Panc1 (cell line): ENCODE measurements around the gene ASXL3. TPM values are rescaled to one million over a fixed set of nuclear protein-coding genes. Genes with fewer than 3 reads are reported as not detected.

ENCODE experiments used
- ATAC-seq: fragments of 200-7000 bp; cut with Tn5 transposase; 2 replicates; pipeline ENCODE4 v1.9.1; 2020; ENCODE audit warnings: mild to moderate bottlenecking, moderate library complexity
- BruUV-seq: library from RNA; stranded (reverse); fragments of 400-500 nt; replicated peaks from 2 replicates; lab custom pipeline; 2021; lab: Mats Ljungman, UMichigan
- CTCF ChIA-PET: fragments of 300-600 bp; sonication (Branson Sonifier 250); formaldehyde crosslinking; loops from one replicate; lab custom pipeline; 2022; ENCODE audit warnings: antibody characterized with exemption; lab: Charles Lee
- POLR2A ChIA-PET: fragments of 300-600 bp; sonication (Branson Sonifier 250); formaldehyde crosslinking; loops from one replicate; lab custom pipeline; 2022; ENCODE audit warnings: antibody characterized with exemption; lab: Charles Lee
- DNase-seq: peaks from one replicate; pipeline ENCODE4 v3.0.0-alpha.2; 2010; ENCODE audit warnings: low read depth, low spot score
- H3K27ac ChIP-seq: 2 replicates; pipeline ENCODE4 v1.5.1; 2011; ENCODE audit warnings: mild to moderate bottlenecking, low read length, inconsistent platforms
- H3K27me3 ChIP-seq: fragments of 200-500 bp; sonication (Bioruptor generic); 2 replicates; pipeline ENCODE4 v1.6.0; 2014; ENCODE audit warnings: low read length, inconsistent platforms; ENCODE audit not compliant: control insufficient read depth, insufficient read depth
- H3K36me3 ChIP-seq: fragments of 200-500 bp; sonication (Bioruptor generic); 2 replicates; pipeline ENCODE4 v1.5.1; 2014; ENCODE audit warnings: inconsistent platforms, mild to moderate bottlenecking, low read length, moderate library complexity; ENCODE audit not compliant: control insufficient read depth, insufficient read depth
- H3K4me1 ChIP-seq: 2 replicates; pipeline ENCODE4 v1.5.1; 2011; ENCODE audit warnings: inconsistent platforms, mild to moderate bottlenecking, low read length, moderate library complexity; ENCODE audit not compliant: control insufficient read depth, insufficient read depth
- H3K4me3 ChIP-seq, 2 experiments: 2 replicates each; pipeline ENCODE4 v1.5.1; 2011 to 2012; ENCODE audit warnings: low read depth in 2 of 2, low read length in 2 of 2, mild to moderate bottlenecking in 2 of 2, inconsistent platforms in 1 of 2, moderate library complexity in 1 of 2
- H3K9me3 ChIP-seq: fragments of 200-500 bp; sonication (Bioruptor generic); 2 replicates; pipeline ENCODE4 v1.5.1; 2014; ENCODE audit warnings: low read depth, mild to moderate bottlenecking, inconsistent platforms, low read length, moderate library complexity; ENCODE audit not compliant: control insufficient read depth, insufficient read depth
- POLR2AphosphoS5 ChIP-seq: IDR thresholded peaks from 2 replicates; pipeline ENCODE4 v1.6.1; 2012; ENCODE audit warnings: mild to moderate bottlenecking, low read depth, low read length, moderate library complexity
- SIN3A ChIP-seq: IDR thresholded peaks from 2 replicates; pipeline ENCODE4 v1.6.1; 2012; ENCODE audit warnings: low read depth, mild to moderate bottlenecking, low read length, moderate library complexity, borderline replicate concordance; ENCODE audit not compliant: insufficient read depth
- TCF7L2 ChIP-seq: IDR thresholded peaks from 2 replicates; pipeline ENCODE4 v1.6.1; 2011; ENCODE audit warnings: mild to moderate bottlenecking, low read depth, low read length, inconsistent platforms
- in situ Hi-C: cut with HindIII; loops from 2 replicates; pipeline ENCODE4 v1.10.0; 2016; ENCODE audit warnings: low sequenced_read_pairs, low pct_unique_long_range_greater_than_20kb
- intact Hi-C: fragments of 100-400 bp; cut with micrococcal nuclease; formaldehyde crosslinking; loops from one replicate; pipeline ENCODE4 v1.10.0; 2022; ENCODE audit not compliant: unreplicated experiment
- total RNA-seq: library from RNA; stranded (reverse); gene quantifications from one replicate; pipeline ENCODE4 v1.2.1, GENCODE V29; 2021; ENCODE audit not compliant: unreplicated experiment
- TF ChIP-seq, protein P1 (sequence below), 2 experiments: IDR thresholded peaks; 2 replicates each; pipeline ENCODE4 v1.6.1; 2011 to 2012; ENCODE audit warnings: low read depth in 2 of 2, control low read depth in 1 of 2, low read length in 1 of 2, mild to moderate bottlenecking in 1 of 2, moderate library complexity in 1 of 2; ENCODE audit not compliant: insufficient read depth in 1 of 2
- TF ChIP-seq, protein P2 (sequence below): fragments of 450-650 bp; IDR thresholded peaks from 2 replicates; pipeline ENCODE4 v1.5.1; 2017; ENCODE audit warnings: mild to moderate bottlenecking

The ASXL3 gene
- total RNA-seq, 1 experiment from 2014 or later, result 0.74 TPM

DNA sequence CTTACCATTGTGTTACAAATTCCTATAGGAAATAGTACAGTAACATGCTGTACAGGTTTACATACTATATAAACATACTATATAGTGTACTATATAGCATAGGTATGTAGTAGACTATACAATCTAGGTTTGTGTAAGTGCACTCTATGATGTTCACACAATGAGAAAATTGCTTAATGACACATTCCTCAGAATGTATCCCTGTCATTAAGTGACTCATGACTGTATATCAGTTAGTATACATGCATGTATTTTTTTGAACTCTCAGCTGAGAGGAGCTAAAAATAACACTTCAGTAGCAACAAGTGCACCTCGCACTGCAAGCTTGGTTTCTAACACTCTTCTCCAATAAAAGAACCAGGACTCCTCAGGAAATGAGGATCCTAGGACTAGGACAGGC, 19.5 kb upstream of the ASXL3 start:
- DNase-seq (no peak), ATAC-seq (no peak)
- H3K27ac ChIP-seq, result no peak overlapping the region
- TF ChIP-seq, protein P1, sequence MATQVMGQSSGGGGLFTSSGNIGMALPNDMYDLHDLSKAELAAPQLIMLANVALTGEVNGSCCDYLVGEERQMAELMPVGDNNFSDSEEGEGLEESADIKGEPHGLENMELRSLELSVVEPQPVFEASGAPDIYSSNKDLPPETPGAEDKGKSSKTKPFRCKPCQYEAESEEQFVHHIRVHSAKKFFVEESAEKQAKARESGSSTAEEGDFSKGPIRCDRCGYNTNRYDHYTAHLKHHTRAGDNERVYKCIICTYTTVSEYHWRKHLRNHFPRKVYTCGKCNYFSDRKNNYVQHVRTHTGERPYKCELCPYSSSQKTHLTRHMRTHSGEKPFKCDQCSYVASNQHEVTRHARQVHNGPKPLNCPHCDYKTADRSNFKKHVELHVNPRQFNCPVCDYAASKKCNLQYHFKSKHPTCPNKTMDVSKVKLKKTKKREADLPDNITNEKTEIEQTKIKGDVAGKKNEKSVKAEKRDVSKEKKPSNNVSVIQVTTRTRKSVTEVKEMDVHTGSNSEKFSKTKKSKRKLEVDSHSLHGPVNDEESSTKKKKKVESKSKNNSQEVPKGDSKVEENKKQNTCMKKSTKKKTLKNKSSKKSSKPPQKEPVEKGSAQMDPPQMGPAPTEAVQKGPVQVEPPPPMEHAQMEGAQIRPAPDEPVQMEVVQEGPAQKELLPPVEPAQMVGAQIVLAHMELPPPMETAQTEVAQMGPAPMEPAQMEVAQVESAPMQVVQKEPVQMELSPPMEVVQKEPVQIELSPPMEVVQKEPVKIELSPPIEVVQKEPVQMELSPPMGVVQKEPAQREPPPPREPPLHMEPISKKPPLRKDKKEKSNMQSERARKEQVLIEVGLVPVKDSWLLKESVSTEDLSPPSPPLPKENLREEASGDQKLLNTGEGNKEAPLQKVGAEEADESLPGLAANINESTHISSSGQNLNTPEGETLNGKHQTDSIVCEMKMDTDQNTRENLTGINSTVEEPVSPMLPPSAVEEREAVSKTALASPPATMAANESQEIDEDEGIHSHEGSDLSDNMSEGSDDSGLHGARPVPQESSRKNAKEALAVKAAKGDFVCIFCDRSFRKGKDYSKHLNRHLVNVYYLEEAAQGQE (IDR thresholded peaks at IDR 0.05; ENCODE audit: insufficient read depth in 1 of 2, low read depth in 2 of 2, low read length in 1 of 2), result no peak
- TF ChIP-seq TCF7L2 (no peak), SIN3A (no peak), POLR2AphosphoS5 (no peak)
- TF ChIP-seq, protein P2, sequence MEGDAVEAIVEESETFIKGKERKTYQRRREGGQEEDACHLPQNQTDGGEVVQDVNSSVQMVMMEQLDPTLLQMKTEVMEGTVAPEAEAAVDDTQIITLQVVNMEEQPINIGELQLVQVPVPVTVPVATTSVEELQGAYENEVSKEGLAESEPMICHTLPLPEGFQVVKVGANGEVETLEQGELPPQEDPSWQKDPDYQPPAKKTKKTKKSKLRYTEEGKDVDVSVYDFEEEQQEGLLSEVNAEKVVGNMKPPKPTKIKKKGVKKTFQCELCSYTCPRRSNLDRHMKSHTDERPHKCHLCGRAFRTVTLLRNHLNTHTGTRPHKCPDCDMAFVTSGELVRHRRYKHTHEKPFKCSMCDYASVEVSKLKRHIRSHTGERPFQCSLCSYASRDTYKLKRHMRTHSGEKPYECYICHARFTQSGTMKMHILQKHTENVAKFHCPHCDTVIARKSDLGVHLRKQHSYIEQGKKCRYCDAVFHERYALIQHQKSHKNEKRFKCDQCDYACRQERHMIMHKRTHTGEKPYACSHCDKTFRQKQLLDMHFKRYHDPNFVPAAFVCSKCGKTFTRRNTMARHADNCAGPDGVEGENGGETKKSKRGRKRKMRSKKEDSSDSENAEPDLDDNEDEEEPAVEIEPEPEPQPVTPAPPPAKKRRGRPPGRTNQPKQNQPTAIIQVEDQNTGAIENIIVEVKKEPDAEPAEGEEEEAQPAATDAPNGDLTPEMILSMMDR, result no peak
- POLR2A ChIA-PET, result no interaction called here
- H3K4me1 ChIP-seq, result no peaks in the 10 kb centered on the region
- CTCF ChIA-PET, result no interaction called here
- in situ Hi-C loops (no loop called here), intact Hi-C loops (no loop called here)
- no TSS peak for BruUV-seq
- no peaks in the 10 kb centered on the region for H3K36me3 ChIP-seq
- H3K27me3 ChIP-seq, result no peaks in the 10 kb centered on the region
- H3K4me3 ChIP-seq, result no peak overlapping the region
- no peaks in the 10 kb centered on the region for H3K9me3 ChIP-seq

DNA sequence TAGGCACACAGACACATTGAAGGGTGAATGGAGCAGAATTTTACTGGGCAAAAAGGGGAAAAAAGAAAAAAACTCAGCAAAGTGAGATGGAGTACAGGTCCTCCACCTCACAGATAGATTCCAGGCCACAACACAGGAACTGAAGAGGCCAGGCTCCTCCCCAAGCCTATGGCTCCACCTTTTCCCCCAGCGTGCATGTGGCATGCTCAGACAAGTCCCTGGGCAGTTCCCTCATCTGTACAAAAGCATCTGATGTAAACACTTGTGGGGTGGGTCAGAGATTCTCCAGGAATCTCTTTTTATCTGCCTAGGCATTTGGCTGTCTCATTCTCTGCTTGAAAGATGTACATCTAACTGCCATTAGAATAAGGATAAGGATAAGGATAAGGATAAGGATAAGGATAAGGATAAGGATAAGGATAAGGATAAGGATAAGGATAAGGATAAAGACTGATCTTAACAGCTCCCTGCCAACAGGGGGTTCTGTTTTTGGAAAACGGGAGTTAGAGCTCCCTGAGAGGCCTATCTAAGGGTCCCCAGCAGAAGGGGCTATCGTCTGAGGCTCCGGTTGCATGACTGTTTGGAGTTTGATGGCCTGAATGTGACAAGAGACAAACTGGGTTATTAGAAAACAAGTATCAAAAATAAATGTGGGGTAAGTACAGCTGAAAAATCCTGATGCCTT, 17.2 kb upstream of the ASXL3 start:
- intact Hi-C loops, result no loop called here
- no peak overlapping the region for H3K4me3 ChIP-seq
- DNase-seq, result no peak
- POLR2A ChIA-PET, result no interaction called here
- no peaks in the 10 kb centered on the region for H3K4me1 ChIP-seq
- H3K9me3 ChIP-seq, result no peaks in the 10 kb centered on the region
- CTCF ChIA-PET, result no interaction called here
- no peak for ATAC-seq
- H3K27ac ChIP-seq, result no peak overlapping the region
- H3K27me3 ChIP-seq, result no peaks in the 10 kb centered on the region
- in situ Hi-C loops, result no loop called here
- BruUV-seq, result no TSS peak
- H3K36me3 ChIP-seq, result no peaks in the 10 kb centered on the region
- TF ChIP-seq SIN3A (no peak), TCF7L2 (no peak), POLR2AphosphoS5 (no peak)
- TF ChIP-seq, protein P2, result no peak
- TF ChIP-seq, protein P1 (IDR thresholded peaks at IDR 0.05; ENCODE audit: insufficient read depth in 1 of 2, low read depth in 2 of 2, low read length in 1 of 2), result no peak
